ENCODE data around the gene IL13.

DNA sequence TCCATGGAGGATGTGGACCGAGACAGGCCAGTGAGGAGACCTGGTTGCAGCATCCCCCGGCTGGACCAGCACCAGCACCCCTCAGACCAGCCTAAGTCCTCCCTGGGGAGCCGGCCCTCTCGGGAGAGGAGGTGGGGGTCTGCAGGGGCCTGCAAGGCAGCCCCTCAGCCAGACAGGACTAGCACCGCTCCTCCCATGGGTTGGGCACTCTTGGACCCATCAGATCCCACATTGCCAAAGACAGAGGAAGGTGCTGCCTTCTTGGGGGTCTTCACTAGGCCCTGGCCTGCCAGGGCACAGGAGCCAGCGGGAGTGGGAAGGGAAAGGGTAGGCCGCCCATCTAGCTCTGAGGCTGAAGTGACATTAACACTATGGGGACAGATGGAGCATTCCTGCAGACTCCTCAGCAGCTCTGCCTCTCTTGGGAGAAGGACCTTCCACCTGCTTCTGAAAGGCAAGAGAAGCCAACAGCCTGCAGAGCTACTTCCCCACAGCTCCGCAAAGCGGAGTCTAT lies 6.8 kb downstream of the IL13 start:
- TF ChIP-seq, protein P1, sequence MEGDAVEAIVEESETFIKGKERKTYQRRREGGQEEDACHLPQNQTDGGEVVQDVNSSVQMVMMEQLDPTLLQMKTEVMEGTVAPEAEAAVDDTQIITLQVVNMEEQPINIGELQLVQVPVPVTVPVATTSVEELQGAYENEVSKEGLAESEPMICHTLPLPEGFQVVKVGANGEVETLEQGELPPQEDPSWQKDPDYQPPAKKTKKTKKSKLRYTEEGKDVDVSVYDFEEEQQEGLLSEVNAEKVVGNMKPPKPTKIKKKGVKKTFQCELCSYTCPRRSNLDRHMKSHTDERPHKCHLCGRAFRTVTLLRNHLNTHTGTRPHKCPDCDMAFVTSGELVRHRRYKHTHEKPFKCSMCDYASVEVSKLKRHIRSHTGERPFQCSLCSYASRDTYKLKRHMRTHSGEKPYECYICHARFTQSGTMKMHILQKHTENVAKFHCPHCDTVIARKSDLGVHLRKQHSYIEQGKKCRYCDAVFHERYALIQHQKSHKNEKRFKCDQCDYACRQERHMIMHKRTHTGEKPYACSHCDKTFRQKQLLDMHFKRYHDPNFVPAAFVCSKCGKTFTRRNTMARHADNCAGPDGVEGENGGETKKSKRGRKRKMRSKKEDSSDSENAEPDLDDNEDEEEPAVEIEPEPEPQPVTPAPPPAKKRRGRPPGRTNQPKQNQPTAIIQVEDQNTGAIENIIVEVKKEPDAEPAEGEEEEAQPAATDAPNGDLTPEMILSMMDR (IDR thresholded peaks at IDR 0.05; ENCODE audit: borderline replicate concordance, extremely low read depth, low read length, poor library complexity, severe bottlenecking): no peak
- no peak for TF ChIP-seq EZH2 (IDR thresholded peaks at IDR 0.05; ENCODE audit: borderline replicate concordance, low read depth, low read length, severe bottlenecking)
